NCI-H526 (cell line): Measurements from ENCODE around the gene PAPSS2.
"Not testable (repeated sequence)": the region's sequence is repeated elsewhere in the genome, so short reads cannot be mapped to it uniquely, and the experiment has no call there.

Experiments
- DNase-seq, 2 experiments: peaks; one replicate each; lab custom pipeline; 2025; lab: John Stamatoyannopoulos, UW

The PAPSS2 gene

DNA sequence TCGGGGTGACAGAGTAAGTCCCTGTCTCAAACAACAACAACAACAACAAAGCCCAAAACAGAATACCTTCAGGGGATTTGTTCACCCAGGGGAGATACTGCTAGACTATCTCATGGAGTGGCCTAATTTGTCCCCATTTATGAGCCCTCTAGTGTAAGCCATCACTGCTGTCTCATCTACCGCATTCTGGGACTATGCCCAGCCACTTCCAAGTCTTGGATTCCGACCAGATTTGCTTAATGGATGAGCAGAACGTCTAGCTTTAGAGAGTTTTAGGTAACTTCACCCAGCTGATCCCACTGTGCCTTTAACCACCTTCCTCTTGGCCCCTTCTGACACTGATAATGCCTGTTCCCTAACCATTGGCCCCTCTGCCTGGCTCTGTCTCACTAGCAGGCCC is 47.1 kb downstream of the PAPSS2 start:
- no peak for DNase-seq

DNA sequence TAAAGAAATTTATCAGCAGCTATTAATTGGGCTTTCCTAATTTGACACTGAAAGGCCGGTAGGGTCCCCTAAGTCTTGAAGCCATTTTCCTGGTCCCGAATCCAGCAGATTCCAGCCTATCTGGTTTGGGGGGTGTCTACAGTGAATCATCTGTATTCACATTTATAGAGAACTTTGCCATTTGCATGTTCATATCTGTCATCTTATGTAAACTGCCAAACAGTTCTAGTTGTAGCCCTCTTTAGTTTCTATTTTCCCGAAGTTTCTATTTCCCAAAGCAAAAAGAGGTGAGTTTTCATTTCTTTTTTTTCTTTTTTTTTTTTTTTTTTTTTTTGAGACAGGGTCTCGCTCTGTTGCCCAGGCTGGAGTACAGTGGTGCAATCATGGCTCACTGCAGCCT is 47.6 kb downstream of the PAPSS2 start:
- DNase-seq: no peak

DNA sequence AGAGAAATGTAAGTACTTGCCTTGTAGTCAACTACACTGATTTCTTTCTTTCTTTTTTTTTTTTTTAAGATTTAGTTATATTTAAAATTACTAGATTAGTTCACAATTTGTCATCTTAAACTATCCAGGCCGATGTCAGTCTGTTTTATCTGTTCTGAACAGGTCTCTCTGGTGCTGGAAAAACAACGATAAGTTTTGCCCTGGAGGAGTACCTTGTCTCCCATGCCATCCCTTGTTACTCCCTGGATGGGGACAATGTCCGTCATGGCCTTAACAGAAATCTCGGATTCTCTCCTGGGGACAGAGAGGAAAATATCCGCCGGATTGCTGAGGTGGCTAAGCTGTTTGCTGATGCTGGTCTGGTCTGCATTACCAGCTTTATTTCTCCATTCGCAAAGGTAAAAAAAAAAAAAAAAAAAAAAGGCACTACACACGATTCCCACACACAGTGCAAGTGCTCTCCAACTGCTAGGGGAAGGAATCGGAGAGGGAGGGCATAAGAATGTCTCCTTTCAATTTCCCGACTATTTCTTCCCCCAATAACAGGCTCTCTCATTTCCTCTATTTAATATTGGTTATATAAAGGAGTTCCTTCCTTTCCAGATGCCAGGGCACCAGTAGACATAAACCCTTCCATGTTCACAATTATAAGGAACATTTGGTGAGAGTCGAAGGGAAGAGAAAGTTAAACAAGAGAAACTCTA is 53.4 kb downstream of the PAPSS2 start:
- no peak for DNase-seq

DNA sequence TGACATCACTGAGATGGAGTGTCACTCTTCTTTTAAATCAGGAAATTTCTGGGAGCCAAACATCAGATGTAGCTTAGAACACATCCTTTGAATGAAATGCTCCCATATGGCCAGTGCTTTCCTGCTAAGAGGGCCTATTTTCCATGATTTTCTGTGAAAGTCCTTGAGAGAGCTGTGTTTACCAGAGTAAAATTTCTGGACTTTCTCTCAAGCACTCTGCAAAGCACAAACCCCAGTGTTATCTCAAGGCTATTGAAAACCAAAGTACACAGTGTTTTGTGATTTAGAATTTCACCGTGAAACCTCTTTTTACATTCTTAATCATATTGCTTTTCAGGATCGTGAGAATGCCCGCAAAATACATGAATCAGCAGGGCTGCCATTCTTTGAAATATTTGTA is 54.0 kb downstream of the PAPSS2 start:
- no peak for DNase-seq

DNA sequence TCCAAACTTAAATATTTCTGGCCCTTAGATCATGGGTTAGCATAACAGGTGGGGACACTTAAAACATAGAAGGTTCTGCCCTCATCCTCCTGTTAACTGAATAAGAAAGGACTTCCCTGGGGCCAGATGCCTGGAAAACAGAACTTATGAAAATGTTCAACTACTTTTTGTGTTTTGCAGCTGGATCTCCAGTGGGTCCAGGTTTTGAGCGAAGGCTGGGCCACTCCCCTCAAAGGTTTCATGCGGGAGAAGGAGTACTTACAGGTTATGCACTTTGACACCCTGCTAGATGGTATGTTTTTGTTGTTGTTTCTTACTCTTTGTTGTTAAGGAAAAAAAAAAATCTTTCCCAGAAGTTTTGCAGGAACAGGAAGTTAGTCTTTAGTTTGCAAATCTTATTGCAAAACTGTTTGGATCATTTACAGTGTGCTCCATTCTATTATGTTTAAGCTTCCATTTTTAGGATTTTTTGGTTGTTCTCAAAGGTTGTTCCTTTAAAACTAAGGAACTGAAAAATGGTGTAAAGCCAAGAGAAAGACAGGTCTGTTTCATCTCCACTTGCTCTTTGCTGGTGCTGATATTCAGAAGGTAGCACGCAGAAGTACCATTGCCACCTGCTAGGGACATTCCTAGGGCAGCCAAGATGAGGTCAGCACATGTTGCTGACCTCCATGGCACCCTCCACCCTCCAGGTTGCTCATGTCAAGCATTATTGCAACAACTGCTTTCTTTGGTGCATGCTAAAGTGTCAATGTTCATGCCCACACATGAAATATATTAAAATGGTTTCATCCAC is 56.1 kb downstream of the PAPSS2 start:
- DNase-seq: no peak

DNA sequence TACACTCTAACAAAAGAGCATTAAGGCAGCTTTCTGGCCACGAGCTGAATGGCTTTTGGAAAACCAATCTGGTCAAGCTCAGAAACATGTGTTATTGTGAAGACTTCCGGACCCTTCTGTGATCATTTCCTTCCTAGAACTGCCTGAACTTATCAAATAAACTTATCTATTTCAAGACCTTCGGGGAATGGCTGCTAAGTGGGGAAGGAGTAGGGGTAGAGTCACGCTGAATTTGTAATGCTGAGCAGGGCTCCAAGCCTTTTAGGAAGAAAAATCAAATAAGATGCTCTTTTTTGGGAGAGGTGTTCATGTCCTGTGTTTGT is 56.6 kb downstream of the PAPSS2 start:
- DNase-seq: no peak

DNA sequence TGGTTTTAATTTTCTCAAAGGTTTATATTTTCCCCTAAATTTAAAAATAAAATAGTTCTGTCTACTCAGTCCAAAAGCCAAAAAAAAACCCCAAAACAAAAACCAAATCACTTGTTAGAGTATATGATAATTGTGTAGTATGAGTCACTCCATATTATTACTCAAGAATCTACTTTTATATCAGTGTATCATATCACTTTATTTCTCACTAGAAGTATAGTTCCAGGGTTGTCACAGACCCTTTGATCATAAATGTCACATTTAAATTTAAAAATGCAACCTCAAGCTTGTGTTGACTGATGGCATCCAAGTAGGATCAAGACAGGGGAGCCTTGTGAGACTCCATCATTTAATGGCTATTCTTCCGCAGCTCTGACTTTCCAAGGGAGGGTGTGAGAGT is 61.0 kb downstream of the PAPSS2 start:
- DNase-seq: no peak

DNA sequence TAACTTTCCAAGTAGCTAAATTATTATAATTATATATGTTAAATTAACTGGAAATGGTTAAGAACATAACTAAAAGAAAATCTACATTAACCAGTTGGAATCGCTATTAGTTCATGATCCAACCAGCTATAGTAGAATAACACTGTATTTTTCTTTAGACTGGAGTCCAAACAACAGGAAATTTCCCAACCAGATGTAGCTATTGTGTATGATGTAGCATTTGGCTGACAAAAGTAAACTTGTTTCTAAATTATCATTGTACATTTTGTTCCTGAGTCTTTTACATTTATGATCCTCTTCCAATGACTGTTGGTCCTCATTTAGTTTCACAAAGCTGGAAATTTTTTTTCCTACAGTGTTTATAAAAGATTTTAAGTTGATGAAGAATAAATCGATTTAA is 62.1 kb downstream of the PAPSS2 start:
- no peak for DNase-seq

DNA sequence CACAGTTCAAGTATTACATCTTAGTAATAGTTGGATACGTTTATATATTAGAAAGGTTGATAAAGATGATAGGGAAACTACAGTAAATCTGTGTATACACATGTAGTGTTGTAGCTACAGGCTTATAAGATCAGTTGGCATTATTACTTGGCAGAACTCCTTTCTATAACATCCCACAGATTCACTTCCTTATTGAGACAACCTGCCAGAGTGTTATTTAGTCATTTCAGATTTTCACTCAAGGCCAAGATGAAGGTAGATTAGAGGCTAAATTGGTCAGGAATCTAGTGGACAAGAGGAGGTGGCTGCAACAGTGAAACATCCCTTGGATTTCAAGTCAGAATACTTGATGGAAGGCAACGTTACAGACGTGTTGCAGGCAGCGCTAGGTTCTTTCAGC is 63.0 kb downstream of the PAPSS2 start:
- DNase-seq: no peak

DNA sequence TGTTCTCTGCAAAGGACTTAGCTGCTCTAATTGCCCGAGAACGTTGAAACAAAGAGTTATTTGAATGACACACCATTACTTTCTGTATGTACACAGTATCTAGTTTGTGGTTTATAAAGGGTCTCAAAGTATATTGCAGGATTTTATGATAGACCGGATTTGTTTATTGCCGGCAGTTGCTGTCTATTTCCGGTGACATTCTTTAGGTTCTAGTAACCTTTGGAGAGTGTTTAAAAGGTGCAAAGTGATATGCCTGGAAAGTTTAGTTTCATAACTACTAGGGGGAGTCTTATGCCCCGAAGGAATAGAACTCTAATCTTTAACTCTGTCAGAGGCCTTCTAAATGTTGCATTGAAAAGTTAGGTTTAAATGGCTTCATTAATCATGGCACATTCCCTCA is 63.8 kb downstream of the PAPSS2 start:
- peak; percentile 1 to 7 for DNase-seq

DNA sequence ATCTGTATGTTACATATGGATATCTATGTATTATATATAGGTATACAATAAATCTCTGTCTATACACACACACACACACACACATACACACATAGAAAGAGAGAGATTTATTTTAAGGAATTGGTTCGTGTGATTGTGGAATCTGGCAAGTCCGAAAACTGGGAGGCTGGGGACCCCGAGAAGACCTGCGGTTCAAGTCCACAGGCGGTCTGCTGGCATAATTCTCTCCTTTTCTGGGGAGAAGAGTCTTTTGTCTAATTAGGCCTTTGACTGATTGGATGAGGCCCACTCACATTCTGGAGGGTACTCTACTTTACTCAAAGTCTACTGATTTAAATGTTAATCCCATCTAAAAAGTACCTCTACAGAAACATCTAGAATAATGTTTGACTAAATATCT is 65.1 kb downstream of the PAPSS2 start:
- no peak for DNase-seq

DNA sequence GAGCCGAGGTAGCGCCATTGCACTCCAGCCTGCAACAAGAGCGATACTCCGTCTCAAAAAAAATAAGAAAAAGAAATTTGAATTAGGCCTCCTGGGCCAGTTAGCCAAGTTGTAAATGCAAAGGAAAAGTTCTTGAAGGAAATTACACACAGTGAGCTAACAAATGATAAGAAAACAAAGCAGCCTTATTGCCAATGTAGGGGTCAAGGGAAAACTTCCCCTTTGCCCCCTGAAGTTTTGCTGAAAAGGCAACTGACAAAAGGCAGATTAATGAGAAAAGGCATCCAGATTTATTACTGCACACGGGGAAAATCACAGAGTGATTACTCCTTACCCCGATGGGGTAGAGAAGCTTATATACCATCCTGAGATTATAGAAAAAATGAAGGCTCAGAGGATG is 70.3 kb downstream of the PAPSS2 start:
- no peak for DNase-seq

DNA sequence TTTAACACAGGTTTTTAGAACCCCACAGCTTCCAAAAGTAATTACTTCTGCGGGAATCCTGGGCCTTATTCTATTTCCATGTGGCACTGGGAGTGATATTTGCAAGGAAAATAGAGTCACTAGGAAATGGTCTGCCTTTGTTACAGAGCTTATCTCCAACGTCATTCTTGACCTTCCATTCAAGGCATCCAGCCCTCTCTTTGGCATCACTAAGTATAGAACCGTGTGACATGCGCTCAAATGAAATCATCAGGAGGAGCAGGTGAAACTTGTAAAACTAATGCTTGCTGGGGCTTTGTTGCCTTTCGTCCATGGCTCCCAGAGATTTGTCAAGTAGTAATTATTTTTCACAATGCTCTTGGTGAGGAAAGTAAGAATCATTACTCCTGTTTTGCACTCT is 73.4 kb downstream of the PAPSS2 start:
- no peak for DNase-seq

DNA sequence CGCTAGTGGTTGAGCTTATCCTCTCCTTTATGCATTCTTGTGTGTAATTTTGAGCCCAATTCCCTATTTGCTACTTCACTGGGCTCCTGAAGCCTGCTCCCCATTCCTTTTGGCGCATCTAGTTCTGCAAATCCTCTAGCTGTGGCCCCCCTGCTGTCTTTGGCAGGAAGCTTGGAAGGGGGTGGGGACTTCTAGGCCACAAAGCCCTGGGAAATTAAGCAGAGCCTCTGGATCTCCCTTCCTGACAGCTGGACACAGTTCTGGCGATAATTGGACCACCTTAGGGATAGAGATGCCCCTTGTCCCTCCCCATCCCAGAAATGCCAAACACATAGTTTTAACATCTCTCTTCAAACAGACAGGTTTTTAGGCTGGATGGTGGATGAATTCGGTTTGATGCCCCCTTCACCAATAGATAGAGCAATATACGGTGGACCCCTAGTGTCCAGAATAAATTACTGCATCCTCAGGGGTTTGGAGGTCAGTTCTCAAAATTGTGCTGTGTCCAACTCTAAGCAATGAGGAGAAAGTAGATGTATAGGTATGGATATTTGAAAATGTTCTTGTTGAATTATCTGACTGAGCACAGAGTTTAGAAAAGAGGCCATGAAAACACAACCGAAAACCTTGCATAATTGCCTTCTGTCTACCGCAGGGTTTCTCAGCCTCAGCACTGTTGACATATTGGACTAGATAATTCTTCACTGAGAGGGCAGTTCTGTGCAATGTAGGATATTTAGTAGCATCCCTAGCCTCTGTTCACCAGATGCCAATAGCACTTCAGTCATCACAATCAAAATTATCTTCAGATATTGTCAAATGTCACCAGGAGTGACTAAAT is 75.5 kb downstream of the PAPSS2 start:
- DNase-seq: peak in 1 of 2 experiments; percentile 35

DNA sequence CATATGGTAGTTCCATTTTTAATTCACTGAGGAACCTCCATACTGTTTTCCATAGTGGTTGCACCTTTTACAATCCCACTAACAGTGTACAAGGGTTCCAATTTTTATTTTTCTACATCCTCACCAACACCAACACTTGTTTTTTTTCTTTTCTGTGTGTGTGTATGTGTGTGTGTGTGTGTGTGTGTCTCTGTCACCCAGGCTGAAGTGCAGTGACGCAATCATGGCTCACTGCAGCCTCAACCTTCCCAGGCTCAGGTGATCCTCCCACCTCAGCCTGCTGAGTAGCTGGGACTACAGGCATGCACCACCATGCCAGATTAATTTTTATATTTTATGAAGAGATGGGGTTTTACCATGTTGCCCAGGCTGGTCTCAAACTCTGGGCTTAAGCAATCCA is 78.6 kb downstream of the PAPSS2 start:
- not testable (repeated sequence) for DNase-seq

DNA sequence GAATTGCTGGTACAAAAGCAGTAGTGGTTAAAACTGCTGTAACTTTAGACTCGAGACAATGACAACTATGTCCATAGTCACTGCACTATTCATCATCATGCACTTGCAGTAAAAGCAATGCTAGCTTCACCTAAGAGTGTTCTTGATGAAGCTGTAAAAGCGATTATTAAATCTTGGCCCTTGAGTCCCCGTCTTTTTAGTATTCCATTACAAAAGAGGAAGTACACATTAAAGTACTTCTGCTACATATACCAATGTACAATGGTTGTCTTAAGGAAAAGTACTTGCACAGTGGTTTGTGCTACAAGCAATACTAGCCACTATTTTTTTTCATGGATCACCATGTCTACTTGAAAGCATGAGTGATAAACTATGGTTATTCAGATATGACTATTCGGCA is 80.0 kb downstream of the PAPSS2 start:
- DNase-seq: no peak

DNA sequence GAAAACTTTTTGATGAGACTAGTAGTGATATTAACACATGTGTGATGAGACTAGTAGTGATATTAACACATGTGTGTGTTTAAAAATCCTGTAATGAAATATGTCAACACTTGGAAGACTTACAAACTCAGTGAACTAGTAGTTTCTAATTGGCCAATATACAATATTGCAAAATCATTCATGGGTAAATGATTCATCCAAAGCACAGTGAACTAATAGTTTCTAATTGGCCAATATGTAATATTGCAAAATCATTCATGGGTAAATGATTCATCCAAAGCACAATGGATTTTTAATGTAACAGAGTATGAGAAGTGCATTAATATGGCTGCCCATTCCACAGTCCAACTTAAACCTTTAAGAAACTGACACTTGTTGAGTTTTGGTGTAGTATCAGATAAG is 80.6 kb downstream of the PAPSS2 start:
- no peak for DNase-seq

DNA sequence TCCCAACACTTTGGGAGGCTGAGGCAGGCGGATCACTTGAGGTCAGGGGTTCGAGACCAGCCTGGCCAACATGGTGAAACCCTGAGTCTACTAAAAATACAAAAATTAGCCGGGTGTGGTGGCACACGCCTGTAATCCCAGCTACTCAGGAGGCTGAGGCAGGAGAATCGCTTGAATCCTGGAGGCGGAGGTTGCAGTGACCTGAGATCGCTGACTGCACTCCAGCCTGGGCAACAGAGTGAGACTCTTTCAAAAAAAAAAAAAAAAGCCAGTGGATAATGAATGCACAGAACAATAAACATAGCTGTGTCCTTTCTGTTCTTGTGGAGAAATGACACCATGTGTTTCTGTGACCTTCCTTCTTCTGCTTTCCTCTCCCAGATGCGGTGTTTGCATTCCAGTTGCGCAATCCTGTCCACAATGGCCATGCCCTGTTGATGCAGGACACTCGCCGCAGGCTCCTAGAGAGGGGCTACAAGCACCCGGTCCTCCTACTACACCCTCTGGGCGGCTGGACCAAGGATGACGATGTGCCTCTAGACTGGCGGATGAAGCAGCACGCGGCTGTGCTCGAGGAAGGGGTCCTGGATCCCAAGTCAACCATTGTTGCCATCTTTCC is 83.4 kb downstream of the PAPSS2 start:
- DNase-seq: not testable (repeated sequence)

DNA sequence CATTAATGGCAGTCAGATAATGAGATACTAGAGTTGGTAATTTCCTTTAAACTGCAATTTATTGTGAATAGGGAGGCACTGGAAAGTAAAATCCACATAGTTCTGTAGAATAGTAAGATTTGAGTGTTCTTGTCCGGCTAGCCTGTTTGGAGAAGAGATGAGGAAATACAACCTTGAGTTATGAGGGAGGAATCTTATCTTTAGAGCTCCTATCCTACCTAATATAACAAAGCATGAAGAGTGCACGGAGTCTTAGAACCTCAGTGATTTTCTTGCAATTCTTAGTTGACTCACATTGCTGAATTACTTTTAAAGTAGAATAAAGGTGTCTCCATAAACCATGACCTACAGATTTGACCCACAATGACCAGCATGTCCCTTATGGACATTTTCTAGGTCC is 84.9 kb downstream of the PAPSS2 start:
- DNase-seq: no peak

DNA sequence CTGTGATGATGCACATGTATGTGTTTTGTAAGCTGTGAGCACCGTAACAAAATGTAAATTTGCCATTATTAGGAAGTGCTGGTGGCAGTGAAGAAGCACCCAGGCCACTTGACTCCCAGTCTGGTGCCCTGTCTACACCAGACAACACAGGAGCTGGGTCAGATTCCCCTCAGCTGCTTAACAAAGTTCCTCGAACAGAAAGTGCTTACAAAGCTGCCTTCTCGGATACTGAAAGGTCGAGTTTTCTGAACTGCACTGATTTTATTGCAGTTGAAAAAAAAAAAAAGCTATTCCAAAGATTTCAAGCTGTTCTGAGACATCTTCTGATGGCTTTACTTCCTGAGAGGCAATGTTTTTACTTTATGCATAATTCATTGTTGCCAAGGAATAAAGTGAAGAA is 87.2 kb downstream of the PAPSS2 start:
- no peak for DNase-seq

DNA sequence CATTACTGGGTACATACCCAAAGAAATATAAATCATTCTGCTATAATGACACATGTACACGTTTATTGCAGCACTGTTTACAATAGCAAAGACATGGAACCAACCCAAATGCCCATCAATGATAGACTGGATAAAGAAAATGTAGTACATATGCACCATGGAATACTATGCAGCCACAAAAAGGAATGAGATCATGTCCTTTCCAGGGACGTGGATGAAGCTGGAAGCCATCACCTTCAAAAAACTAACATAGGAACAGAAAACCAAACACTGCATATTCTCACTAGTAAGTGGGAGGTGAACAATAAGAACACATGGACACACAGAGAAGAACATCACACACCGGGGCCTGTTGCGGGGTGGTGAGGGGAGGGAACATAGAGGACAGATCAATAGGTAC is 88.6 kb downstream of the PAPSS2 start:
- not testable (repeated sequence) for DNase-seq

DNA sequence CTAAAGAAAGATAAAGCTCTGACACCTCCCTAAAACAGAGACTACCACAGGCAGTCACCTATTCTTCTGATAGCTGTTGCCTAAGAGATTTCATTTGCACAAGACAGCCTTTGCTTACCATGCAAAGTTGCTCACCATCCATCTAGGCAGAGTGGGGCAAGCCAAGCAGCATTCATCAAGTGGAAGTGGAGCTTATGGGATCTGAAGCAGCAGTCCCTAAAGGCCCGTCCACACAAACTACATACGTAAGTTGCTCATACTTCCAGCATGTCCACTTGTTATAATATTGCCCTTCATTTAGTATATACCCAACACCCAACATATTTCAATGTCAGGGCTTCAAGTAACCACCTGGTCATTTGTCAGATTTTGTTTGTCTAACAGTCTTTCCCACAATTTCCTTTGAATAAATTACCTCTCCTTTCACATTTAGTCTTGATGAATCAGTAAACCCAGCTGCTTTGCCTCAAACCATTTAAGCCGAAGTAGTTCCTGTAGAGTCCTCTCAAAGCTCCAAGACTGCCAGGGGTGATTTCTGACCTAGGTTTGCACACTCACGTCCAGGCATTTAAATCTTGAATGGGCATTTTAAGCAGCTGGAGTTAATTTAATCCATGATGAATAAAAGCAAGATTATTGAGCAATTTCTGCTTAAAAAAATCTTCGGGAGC is 90.5 kb downstream of the PAPSS2 start:
- DNase-seq: no peak
